ENCODE data around the gene SFTPB.
A peak's percentile ranks its signal among the peaks of the same experiment; 100 is the strongest.

The SFTPB gene

GRCh38 chr2:85642725-85643124 is 25.3 kb downstream of the SFTPB start:
- TF ChIP-seq CTCF (IDR thresholded peaks at IDR 0.05; ENCODE audit: borderline replicate concordance, control extremely low read depth, extremely low read depth, insufficient read depth, missing control alignments): no peak
- in situ Hi-C loops (cut with MboI; ENCODE audit: low sequenced_read_pairs, unreplicated experiment): no loop called here
- DNase-seq (ENCODE audit: low spot score): no peak

- no peak for TF ChIP-seq CTCF (IDR thresholded peaks at IDR 0.05; ENCODE audit: borderline replicate concordance, control extremely low read depth, extremely low read depth, insufficient read depth, missing control alignments)
- no peak for DNase-seq (ENCODE audit: low spot score)
- in situ Hi-C loops (cut with MboI; ENCODE audit: low sequenced_read_pairs, unreplicated experiment): no loop called here
Observed at GRCh38 chr2:85635636-85636035, 32.4 kb downstream of the SFTPB start.

- no peak for TF ChIP-seq CTCF (IDR thresholded peaks at IDR 0.05; ENCODE audit: borderline replicate concordance, control extremely low read depth, extremely low read depth, insufficient read depth, missing control alignments)
- in situ Hi-C loops (cut with MboI; ENCODE audit: low sequenced_read_pairs, unreplicated experiment): no loop called here
- no peak for DNase-seq (ENCODE audit: low spot score)
Observed at GRCh38 chr2:85635011-85635410, 33.0 kb downstream of the SFTPB start.

- no peak for DNase-seq (ENCODE audit: low spot score)
- in situ Hi-C loops (cut with MboI; ENCODE audit: low sequenced_read_pairs, unreplicated experiment): no loop called here
- TF ChIP-seq CTCF (IDR thresholded peaks at IDR 0.05; ENCODE audit: borderline replicate concordance, control extremely low read depth, extremely low read depth, insufficient read depth, missing control alignments): no peak
Observed at GRCh38 chr2:85631316-85631715, 36.7 kb downstream of the SFTPB start.

- no peak for TF ChIP-seq CTCF (IDR thresholded peaks at IDR 0.05; ENCODE audit: borderline replicate concordance, control extremely low read depth, extremely low read depth, insufficient read depth, missing control alignments)
- in situ Hi-C loops (cut with MboI; ENCODE audit: low sequenced_read_pairs, unreplicated experiment): no loop called here
- peak; percentile 60 for DNase-seq (ENCODE audit: low spot score)
Observed at GRCh38 chr2:85628658-85629057, 39.3 kb downstream of the SFTPB start.

GRCh38 chr2:85623991-85624390 is 44.0 kb downstream of the SFTPB start:
- DNase-seq (ENCODE audit: low spot score): no peak
- TF ChIP-seq CTCF (IDR thresholded peaks at IDR 0.05; ENCODE audit: borderline replicate concordance, control extremely low read depth, extremely low read depth, insufficient read depth, missing control alignments): no peak
- in situ Hi-C loops (cut with MboI; ENCODE audit: low sequenced_read_pairs, unreplicated experiment): no loop called here

- TF ChIP-seq CTCF (IDR thresholded peaks at IDR 0.05; ENCODE audit: borderline replicate concordance, control extremely low read depth, extremely low read depth, insufficient read depth, missing control alignments): no peak
- DNase-seq (ENCODE audit: low spot score): no peak
- in situ Hi-C loops (cut with MboI; ENCODE audit: low sequenced_read_pairs, unreplicated experiment): no loop called here
Observed at GRCh38 chr2:85621338-85621737, 46.7 kb downstream of the SFTPB start.

Measured in GM13976 (cell line).